GM19372 (cell line): Measurements from ENCODE around the gene CD19.
"Not testable (repeated sequence)": the region's sequence is repeated elsewhere in the genome, so short reads cannot be mapped to it uniquely, and the experiment has no call there.

Experiments
- ATAC-seq: cut with Tn5 transposase; IDR thresholded peaks from one replicate; pipeline ENCODE4 v1.9.1; 2021; ENCODE audit warnings: mild to moderate bottlenecking, low read depth, moderate library complexity; ENCODE audit not compliant: unreplicated experiment

CD19 gene

DNA sequence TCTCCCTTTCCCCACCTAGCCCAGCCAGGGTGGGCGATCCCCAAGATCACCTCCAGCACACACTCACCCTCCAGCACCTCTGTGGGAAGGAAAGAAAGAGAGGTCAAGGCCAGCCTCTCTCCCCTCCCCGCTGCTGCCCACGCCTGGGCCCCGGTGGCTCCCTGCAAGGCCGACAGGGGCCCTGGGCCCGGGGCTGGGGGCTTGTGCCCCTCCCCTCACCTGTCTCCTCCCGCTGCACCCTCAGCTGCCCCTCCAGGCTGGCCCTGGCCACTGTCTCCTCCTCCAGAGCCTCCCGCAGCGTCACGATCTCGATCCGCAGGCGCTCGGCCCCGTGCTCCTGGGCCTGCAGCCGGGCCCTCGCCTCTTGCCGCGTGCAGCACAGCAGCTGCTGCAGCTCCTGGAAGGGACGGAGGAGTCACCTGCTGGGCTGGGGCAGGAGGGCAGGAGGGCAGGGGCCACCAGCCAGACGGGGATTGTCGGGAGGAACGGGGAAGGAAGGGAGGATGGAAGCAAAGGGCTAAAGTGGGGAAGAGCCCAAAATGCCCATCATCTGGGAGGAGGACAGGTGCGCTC lies 25.9 kb upstream of the CD19 start:
- no peak for ATAC-seq

DNA sequence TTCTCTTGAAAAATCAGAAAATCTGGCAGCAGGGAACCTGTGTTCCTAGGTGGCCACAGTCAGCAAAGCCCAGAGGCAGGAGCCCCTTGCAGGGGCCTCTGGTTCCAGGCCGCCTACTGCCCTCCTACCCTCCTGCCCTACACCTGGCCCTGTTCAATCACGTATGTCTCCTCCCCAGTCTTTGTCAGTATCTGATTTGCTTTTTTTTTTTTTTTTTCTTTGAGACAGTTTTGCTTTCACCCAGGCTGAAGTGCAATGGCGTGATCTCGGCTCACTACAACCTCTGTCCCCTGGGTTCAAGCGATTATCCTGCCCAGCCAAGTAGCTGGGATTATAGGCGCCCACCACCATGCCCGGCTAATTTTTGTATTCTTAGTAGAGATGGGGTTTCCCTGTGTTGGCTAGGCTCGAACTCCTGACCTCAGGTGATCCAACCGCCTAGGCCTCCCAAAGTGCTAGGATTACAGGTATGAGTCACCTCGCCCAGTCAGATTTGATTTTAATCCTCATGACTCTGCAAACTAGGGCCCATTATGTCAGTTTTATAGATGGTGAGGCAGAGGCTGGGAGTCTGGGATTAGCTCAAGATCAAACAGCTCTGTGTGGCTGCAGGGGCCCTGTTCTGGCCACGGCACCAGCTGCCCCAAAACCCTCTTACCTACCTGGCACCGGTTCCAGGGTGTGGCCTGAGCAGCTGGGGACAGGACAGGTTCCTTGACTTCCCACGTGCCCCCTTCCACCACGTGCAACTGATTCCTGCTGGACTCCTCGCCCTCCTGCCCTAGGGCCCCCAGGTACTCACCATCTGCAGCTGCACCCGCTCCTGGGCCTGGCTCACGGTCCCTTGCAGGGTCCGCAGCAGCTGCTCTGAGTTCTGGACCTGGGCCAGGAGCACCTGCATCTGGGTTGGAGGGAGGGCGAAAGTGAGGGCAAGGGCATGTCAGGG lies 21.4 kb upstream of the CD19 start:
- ATAC-seq = no peak

DNA sequence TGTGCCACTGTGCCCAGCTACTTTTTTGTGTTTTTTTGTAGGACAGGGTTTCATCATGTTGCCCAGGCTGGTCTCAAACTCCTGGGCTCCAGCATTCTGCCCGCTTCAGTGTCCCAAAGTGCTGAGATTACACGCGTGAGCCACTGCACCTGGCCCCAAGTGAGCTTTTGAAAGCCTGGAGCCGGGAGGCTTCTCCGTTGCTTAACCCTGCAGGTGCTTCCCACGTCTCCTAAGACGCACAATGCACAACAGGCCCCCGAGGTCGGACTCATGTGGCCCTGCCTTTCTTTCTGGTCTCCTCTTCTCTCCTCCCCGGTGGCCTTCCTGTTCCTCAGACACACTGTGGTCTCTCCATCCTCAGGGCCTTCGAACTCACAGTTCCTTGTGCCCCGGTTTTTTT lies 19.2 kb upstream of the CD19 start:
- no peak for ATAC-seq

DNA sequence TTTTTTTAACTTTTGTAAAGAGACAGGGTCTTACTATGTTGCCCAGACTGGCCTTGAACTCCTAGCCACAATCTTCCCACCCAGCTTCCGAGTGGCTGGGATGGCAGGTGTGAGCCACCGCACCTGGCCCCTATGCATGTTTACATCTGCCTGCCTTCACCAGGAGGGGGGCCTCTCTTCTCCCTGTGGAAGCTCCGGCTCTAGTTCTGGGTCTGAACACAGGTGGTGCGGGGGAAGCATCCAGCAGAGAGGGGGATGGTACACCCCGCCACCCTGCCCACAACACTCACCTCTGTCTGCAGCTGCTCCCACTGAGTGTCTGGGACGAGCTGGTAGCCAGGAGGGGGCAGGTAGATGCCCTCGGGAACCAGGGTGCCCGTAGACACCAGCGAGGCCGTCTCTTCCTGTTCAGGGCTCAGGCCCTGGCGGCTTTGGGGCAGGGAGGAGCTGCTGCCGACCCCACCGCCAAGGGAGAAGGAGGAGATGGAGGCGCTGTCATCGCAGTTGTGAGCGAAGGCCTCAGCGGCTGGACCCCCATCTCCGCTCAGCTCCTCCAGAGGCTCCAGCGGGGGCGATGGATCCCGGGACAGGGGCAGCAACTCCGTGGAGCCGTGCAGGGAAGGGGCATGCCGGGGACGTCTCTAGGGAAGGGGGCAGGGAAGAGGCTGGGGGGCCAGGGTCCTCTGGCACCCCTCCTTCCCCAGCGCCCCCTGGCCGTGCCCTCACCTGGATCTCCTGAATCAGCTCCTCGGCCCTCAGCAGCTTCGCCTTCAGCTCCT lies 17.6 kb upstream of the CD19 start:
- ATAC-seq = no peak

DNA sequence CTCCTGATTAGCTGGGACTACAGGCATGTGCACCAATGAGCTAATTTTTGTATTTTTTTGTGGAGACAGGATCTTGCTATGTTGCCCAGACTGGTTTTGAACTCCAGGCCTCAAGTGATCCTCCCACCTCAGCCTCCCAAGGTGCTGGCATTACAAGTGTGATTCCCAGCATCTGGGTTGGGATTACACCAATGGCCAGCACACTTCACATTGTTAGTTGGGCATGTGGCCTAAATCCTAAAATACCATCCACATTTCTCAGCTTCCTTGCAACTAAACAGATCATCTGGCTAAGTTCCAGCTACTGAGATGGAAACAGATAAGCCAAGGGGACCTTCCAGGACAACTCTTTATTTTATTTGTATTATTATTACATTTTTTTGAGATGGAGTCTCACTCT lies 16.6 kb upstream of the CD19 start:
- ATAC-seq = no peak

DNA sequence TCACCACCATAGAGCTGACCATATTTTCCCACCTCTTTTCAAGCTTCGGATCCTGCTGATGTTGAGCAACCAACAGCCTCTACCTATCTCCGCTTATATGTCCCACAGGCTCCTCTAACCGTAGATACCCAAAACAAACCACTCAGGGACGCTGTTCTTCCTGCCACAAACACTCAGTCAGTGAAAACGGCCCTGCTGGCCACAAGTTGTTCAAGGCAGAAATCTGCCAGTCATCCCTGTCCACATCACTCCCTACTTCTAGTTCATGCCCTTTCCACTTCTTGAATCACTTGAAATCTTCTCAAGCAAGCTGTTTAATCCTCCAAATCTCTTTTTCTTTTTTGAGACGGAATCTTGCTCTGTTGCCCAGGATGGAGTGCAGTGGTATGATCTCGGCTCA lies 14.7 kb upstream of the CD19 start:
- ATAC-seq = no peak

DNA sequence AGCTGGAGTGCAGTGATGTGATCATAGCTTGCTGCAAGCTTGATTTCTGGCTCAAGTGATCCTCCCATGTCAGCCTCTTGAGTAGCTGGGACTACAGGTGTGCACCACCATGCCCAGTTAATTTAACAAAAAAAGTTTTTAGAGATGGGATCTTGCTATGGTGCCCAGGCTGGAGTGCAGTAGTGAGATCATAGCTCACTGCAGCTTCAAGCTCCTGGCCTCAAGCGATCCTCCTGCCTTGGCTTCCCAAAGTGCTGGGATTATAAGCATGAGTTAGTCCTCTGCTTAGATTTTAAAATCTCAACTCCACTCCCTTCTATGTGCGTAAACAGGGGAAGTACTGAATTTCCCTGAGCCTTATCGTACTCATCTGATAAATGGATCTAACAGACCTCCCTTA lies 13.1 kb upstream of the CD19 start:
- no peak for ATAC-seq

DNA sequence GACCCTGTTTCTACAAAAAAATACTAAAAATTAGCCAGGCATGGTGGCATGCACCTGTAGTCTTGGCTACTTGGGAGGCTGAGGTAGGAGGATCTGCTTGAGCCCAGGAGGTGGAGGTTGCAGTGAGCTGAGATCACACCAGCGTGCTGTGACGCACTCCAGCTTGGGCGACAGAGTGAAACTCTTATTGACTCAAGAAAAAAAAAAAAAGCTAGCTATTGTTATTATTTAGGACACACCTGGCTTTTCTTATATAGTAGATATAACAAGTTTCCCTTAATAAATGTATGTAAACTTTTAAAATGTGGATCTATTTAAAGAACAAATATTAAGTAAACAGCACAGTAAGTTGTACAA lies 8.6 kb upstream of the CD19 start:
- ATAC-seq = no peak

DNA sequence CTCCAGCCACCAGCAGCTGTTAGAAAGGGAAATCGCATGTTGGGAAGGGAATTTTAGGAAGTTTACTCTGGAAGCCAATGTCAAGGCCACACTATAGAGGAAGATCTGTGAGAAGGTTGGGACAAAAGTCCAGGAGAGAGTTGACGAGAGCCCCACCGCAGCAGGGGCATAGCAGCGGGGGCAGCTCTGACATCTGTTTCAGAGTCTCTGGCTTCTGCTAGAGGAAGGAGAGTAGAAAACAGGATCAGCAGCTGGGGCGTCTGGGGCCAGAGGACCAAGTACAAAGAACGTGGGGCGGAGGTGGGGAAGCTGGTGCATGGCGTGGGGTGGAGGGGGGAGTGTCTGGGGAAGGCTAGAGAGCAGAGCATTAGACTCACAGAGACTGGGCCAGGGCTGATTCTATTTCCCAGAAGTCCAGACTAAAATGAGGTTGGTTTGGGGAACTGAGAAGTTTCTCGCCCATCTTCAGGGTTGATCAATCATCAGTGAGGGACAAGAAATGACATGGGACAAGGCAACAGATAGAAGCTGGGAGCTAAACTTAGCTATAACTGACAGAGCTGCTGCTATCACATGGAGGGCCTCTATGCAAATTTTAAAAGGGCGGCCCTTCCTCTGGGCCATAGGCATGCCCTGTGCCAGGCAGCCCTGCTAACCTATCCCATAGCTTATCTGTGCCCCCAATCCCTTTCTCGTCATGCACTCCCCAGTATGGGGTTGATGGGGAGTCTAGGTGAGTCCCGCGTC lies 7.9 kb upstream of the CD19 start:
- peak; percentile 33 for ATAC-seq

DNA sequence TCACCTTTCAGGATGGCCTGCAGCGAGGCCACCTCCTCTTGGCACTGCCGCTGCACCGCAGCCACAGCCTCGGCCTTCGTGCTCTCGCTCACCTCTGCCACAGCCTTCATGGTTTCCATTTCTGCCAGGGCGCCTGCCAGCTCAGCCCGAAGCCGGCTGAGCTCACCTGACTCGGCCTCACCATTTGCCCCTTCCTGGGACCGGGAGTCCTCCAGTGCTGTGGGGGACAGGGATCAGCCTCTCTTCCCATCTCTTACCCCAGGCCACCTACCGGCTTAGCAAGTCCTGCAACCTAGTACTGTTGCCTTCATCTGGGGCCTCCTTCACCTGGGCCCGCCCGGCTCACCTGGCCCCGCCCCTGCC lies 7.4 kb upstream of the CD19 start:
- ATAC-seq = peak; percentile 4

DNA sequence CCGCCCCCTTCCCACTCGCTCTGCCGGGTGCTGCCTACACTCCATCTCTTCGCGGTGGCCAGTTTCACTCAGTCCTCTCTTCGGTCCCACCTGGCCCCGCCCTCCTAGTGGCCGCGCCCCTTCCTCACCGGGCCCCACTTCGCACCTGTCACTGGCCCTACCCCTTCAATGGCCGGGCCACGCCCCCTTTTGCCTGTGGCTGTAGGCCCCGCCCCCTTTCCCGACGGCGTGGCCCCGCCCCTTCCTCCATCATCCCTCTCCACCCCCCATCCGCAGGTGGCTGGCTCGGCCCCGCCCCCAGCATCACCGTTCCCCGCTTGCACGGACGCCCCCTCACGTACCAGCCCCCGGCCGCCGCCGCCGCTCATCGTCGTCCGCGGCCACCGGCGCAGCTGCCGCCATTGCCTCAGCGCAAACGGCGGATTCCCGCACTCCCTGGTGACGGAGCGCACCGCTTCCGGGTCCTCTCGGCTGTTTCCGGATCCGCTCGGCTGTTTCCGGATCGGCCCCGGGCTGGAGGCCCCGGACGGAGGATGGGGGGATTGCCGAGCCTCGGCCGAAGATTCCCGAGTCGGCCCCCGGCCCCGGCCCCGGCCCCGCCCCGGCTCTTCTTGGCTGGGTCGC lies 6.9 kb upstream of the CD19 start, which contains the start of gene RABEP2:
RABEP2 (minus strand) TSS at position 477 of the 624 bp plus-strand sequence; CDS start at position 402, 75 bp downstream.
- ATAC-seq = peak; percentile 63

DNA sequence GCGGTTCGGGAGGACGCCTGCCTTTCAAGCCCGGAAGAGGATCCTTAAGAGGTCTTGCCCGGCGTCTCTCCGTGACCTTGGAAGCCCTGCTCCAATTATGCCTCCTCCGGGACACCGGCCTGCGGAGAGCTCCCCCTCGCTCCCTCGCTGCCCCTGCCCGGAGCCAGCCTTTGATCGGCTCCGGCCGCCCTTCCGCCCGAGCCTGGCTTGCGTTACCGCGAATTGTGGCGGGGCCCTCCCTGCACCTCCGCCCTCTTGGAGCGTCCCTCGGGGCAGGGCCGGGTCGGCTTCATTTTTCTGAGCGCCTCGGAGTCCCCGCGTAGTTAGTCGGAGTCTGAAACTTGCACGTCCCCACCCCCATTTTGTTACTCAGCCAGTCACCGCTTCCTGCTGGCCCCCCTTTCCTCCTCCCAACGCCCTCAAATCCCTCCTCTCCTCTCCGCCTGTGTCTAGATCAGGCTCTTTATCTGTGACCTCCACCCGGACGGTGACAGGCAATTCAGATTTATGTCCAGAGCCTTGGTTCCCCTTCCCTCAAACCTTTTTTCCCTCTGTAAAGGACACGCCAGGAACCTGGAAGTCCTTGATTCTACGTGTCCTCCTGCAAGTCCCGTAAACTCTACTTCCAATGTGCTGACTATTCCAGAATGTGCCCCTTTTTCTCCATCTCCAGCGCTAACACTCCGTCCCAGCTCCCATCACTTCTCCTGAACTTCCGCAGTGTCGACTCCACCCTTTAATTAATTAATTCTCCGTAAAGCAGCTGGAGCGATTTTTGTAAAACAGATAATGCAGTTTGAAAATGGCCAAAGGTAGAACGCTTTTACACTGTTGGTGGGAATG lies 6.2 kb upstream of the CD19 start:
- ATAC-seq = peak; percentile 27

DNA sequence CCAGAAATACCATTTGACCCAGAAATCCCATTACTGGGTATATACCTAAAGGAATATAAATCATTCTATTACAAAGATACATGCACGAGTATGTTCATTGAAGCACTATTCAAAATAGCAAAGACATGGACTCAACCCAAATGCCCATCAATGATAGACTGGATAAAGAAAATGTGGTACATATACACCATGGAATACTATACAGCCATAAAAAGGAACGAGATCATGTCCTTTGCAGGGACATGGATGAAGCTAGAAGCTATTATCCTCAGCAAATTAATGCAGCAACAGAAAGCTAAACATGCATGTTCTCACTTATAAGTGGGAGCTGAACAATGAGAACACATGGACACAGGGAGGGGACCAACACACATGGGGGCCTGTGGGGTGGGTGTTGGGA lies 5.5 kb upstream of the CD19 start:
- not testable (repeated sequence) for ATAC-seq

DNA sequence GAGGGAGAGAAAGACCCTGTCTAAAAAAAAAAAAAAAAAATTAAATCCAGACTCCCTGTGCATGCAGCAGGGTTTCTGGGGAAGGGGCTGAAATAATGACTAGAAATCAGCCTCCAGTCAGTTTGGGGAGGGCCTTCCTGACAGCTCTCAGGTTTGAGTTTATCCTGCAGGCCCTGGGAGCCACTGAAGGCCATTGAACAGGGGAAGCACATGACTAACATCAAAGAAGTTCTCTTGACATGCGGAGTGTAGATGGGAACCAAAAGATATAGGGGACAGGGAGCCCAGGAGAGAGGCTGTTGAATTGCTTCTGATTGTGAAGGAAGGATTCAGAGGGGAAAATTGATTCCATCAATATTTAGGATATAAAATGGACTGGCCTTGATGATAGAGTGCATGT lies 4.0 kb upstream of the CD19 start:
- no peak for ATAC-seq

DNA sequence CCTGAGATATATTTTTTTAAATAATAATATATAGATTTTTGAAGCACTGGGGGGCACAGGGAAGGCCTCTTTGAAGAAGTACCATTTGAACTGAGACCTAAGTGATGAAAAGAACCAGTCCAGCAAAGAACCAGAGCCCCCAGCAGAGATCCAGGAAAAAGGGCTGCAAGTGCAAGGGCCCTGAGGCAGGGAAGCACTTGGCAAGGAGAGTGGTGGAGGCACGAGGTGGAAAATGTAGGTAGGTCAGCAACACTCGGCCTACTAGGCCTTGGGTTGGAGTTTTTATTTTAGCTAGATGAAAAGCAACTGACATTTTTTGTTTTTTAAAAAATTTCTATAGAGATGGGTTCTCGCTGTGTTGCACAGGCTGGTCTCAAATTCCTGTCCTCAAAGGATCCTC lies 1.6 kb upstream of the CD19 start:
- no peak for ATAC-seq

DNA sequence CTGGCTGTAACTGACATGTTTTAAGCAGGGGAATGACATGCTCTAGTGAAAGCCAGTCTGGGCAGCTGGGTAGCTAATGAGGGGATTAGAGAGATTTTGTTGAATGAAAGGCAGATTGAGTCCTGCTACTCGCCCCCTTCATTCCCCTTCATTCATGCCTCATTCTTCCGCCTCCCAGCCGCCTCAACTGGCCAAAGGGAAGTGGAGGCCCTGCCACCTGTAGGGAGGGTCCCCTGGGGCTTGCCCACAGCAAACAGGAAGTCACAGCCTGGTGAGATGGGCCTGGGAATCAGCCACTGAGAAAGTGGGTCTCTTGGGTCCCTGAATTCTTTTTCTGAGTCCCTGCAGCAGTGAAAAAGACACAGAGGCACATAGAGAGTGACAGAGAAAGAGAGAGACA lies 1.1 kb upstream of the CD19 start:
- no peak for ATAC-seq

DNA sequence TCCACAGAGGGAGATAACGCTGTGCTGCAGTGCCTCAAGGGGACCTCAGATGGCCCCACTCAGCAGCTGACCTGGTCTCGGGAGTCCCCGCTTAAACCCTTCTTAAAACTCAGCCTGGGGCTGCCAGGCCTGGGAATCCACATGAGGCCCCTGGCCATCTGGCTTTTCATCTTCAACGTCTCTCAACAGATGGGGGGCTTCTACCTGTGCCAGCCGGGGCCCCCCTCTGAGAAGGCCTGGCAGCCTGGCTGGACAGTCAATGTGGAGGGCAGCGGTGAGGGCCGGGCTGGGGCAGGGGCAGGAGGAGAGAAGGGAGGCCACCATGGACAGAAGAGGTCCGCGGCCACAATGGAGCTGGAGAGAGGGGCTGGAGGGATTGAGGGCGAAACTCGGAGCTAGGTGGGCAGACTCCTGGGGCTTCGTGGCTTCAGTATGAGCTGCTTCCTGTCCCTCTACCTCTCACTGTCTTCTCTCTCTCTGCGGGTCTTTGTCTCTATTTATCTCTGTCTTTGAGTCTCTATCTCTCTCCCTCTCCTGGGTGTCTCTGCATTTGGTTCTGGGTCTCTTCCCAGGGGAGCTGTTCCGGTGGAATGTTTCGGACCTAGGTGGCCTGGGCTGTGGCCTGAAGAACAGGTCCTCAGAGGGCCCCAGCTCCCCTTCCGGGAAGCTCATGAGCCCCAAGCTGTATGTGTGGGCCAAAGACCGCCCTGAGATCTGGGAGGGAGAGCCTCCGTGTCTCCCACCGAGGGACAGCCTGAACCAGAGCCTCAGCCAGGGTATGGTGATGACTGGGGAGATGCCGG lies 769 bp downstream of the CD19 start:
- ATAC-seq = no peak

DNA sequence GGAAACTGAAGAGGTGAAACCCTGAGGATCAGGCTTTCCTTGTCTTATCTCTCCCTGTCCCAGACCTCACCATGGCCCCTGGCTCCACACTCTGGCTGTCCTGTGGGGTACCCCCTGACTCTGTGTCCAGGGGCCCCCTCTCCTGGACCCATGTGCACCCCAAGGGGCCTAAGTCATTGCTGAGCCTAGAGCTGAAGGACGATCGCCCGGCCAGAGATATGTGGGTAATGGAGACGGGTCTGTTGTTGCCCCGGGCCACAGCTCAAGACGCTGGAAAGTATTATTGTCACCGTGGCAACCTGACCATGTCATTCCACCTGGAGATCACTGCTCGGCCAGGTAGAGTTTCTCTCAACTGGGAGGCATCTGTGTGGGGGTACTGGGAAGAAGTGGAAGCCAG lies 1.4 kb downstream of the CD19 start:
- ATAC-seq = no peak

DNA sequence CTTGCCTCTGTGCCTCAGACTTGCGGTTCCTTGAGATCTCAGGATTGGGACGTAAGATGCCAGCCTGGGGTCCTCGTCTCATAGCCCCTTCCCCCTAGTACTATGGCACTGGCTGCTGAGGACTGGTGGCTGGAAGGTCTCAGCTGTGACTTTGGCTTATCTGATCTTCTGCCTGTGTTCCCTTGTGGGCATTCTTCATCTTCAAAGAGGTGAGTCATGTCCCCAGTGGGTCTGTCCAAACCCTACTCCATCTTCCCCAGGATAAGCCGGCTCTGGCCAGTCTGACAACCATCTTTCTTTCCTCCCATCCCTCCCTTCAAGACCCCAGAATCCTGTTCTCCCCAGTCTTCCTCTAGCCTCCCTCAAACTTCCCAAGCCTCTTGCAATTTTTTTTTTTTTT lies 3.6 kb downstream of the CD19 start:
- ATAC-seq = no peak
